H1 (cell line): ENCODE results near the gene ANKRD27. TPM values are rescaled to one million over a fixed set of nuclear protein-coding genes. Genes with fewer than 3 reads are reported as not detected.

Experiments
- CTCF ChIA-PET: fragments of 300-600 bp; sonication (Branson Sonifier 250); formaldehyde crosslinking; loops from one replicate; lab custom pipeline; 2021; ENCODE audit not compliant: partially characterized antibody; lab: Charles Lee
- POLR2A ChIA-PET: fragments of 300-600 bp; sonication (Branson Sonifier 250); formaldehyde crosslinking; loops from one replicate; lab custom pipeline; 2021; ENCODE audit warnings: inconsistent platforms; ENCODE audit not compliant: partially characterized antibody; lab: Charles Lee
- DNase-seq, 2 experiments: peaks; one replicate each; pipeline versions ENCODE4 v3.0.0 to v3.0.0-alpha.2; 2010 to 2022; ENCODE audit warnings: low spot score in 2 of 2, low read depth in 1 of 2, mixed read lengths in 1 of 2
- FAIRE-seq: peaks from 2 replicates; lab custom pipeline; 2011; peaks lifted over from hg19 to GRCh38; lab: Jason Lieb, UNC
- H2AFZ ChIP-seq: 2 replicates; pipeline ENCODE4 v1.8.1; 2012; ENCODE audit warnings: low read length, inconsistent platforms
- H2AK5ac ChIP-seq: 2 replicates; pipeline ENCODE4 v1.6.1; 2013; ENCODE audit warnings: low read depth, low read length
- H2BK120ac ChIP-seq: replicated peaks from 2 replicates; pipeline ENCODE3; 2013; ENCODE audit warnings: low read depth, low read length, inconsistent platforms
- H2BK12ac ChIP-seq: 2 replicates; pipeline ENCODE4 v1.6.1; 2013; ENCODE audit warnings: low read depth, low read length
- H2BK15ac ChIP-seq: 2 replicates; pipeline ENCODE4 v1.6.1; 2013; ENCODE audit warnings: low read length
- H2BK20ac ChIP-seq: 2 replicates; pipeline ENCODE4 v1.6.1; 2013; ENCODE audit warnings: low read length
- H2BK5ac ChIP-seq: 2 replicates; pipeline ENCODE4 v1.6.1; 2013; ENCODE audit warnings: low read depth, low read length
- H3K14ac ChIP-seq: 2 replicates; pipeline ENCODE4 v1.6.1; 2013; ENCODE audit warnings: inconsistent platforms; ENCODE audit not compliant: insufficient read length
- H3K18ac ChIP-seq: 2 replicates; pipeline ENCODE4 v1.6.1; 2013; ENCODE audit warnings: low read length; ENCODE audit errors: extremely low read depth
- H3K23ac ChIP-seq: 2 replicates; pipeline ENCODE4 v1.6.1; 2013; ENCODE audit warnings: inconsistent platforms; ENCODE audit not compliant: insufficient read length
- H3K23me2 ChIP-seq: 2 replicates; pipeline ENCODE4 v1.6.1; 2013; ENCODE audit warnings: low read depth, low read length
- H3K27ac ChIP-seq: 2 replicates; pipeline ENCODE4 v1.6.1; 2011; ENCODE audit warnings: low read depth, low read length, inconsistent platforms
- H3K27me3 ChIP-seq, 4 experiments: replicated peaks in 1 of 4; 1 replicate in 1 of 4; 2 replicates in 3 of 4; pipeline versions ENCODE4 v1.6.1 to v1.8.1; 2011 to 2013; ENCODE audit warnings: low read length in 3 of 4, mild to moderate bottlenecking in 3 of 4, inconsistent platforms in 2 of 4, mixed read lengths in 2 of 4, moderate library complexity in 1 of 4; ENCODE audit not compliant: control insufficient read depth in 3 of 4, insufficient read depth in 3 of 4; ENCODE audit errors: extremely low read depth in 1 of 4
- H3K36me3 ChIP-seq, 4 experiments: 2 replicates each; pipeline versions ENCODE4 v1.6.1 to v1.8.1; 2011 to 2013; ENCODE audit warnings: mild to moderate bottlenecking in 4 of 4, low read length in 3 of 4, moderate library complexity in 2 of 4, control low read depth in 1 of 4, inconsistent platforms in 1 of 4; ENCODE audit not compliant: insufficient read depth in 4 of 4, control insufficient read depth in 2 of 4
- H3K4ac ChIP-seq: replicated peaks from 2 replicates; pipeline ENCODE3; 2013; ENCODE audit warnings: low read length, low read depth, mixed read lengths, inconsistent platforms; ENCODE audit not compliant: insufficient read length
- H3K4me1 ChIP-seq, 4 experiments: replicated peaks in 1 of 4; 1 replicate in 1 of 4; 2 replicates in 3 of 4; pipeline versions ENCODE4 v1.6.1 to v1.8.1; 2011 to 2013; ENCODE audit warnings: low read length in 3 of 4, inconsistent platforms in 2 of 4, mixed read lengths in 1 of 4; ENCODE audit not compliant: insufficient read depth in 4 of 4, control insufficient read depth in 3 of 4
- H3K4me2 ChIP-seq, 2 experiments: 2 replicates each; pipeline versions ENCODE4 v1.6.1 to v1.8.1; 2011 to 2013; ENCODE audit warnings: low read depth in 2 of 2, low read length in 2 of 2, control low read depth in 1 of 2, inconsistent platforms in 1 of 2, mild to moderate bottlenecking in 1 of 2; ENCODE audit not compliant: insufficient read depth in 1 of 2
- H3K4me3 ChIP-seq, 4 experiments: fragments of 200-600, 300-600 bp in 1 of 4; sonication (generic), shearing (Covaris generic), sonication (Bioruptor Twin) in 1 of 4; 2 replicates each; pipeline versions ENCODE4 v1.5.1 to v1.8.1; 2011 to 2016; ENCODE audit warnings: low read length in 4 of 4, low read depth in 3 of 4, control low read depth in 2 of 4, inconsistent platforms in 2 of 4, mild to moderate bottlenecking in 2 of 4, mixed read lengths in 1 of 4, moderate library complexity in 1 of 4; ENCODE audit not compliant: insufficient read depth in 2 of 4; ENCODE audit errors: extremely low read depth in 1 of 4
- H3K56ac ChIP-seq: replicated peaks from 2 replicates; pipeline ENCODE3; 2013; ENCODE audit warnings: low read depth, mild to moderate bottlenecking, mixed read lengths, low read length, inconsistent platforms; ENCODE audit not compliant: insufficient read length
- H3K79me1 ChIP-seq: 2 replicates; pipeline ENCODE4 v1.6.1; 2013; ENCODE audit warnings: low read depth, low read length, control low read depth
- H3K79me2 ChIP-seq, 2 experiments: 2 replicates each; pipeline versions ENCODE4 v1.6.1 to v1.8.1; 2012 to 2013; ENCODE audit warnings: low read length in 2 of 2, mild to moderate bottlenecking in 2 of 2, inconsistent platforms in 1 of 2; ENCODE audit not compliant: insufficient read depth in 2 of 2, control insufficient read depth in 1 of 2
- H3K9ac ChIP-seq, 4 experiments: replicated peaks in 1 of 4; 1 replicate in 1 of 4; 2 replicates in 3 of 4; pipeline versions ENCODE4 v1.6.1 to v1.8.1; 2011 to 2013; ENCODE audit warnings: low read depth in 3 of 4, low read length in 3 of 4, control low read depth in 2 of 4, mild to moderate bottlenecking in 2 of 4, moderate library complexity in 2 of 4, inconsistent platforms in 1 of 4; ENCODE audit errors: extremely low read depth in 1 of 4
- H3K9me3 ChIP-seq, 2 experiments: 2 replicates each; pipeline versions ENCODE4 v1.6.1 to v1.8.1; 2012 to 2013; ENCODE audit warnings: mild to moderate bottlenecking in 2 of 2, moderate library complexity in 2 of 2, control low read depth in 1 of 2, inconsistent platforms in 1 of 2, low read depth in 1 of 2, low read length in 1 of 2, mixed read lengths in 1 of 2; ENCODE audit not compliant: insufficient read depth in 2 of 2
- H4K20me1 ChIP-seq, 2 experiments: replicated peaks in 1 of 2; 2 replicates each; pipeline versions ENCODE3 to v1.8.1; 2011 to 2013; ENCODE audit warnings: inconsistent platforms in 2 of 2, low read length in 2 of 2, mild to moderate bottlenecking in 1 of 2; ENCODE audit not compliant: insufficient read depth in 2 of 2, control insufficient read depth in 1 of 2
- H4K5ac ChIP-seq: 2 replicates; pipeline ENCODE4 v1.6.1; 2013; ENCODE audit warnings: low read length, low read depth, mixed read lengths, inconsistent platforms; ENCODE audit not compliant: insufficient read length
- H4K8ac ChIP-seq: 2 replicates; pipeline ENCODE4 v1.8.0; 2013; ENCODE audit warnings: mild to moderate bottlenecking, moderate library complexity, low read length, inconsistent platforms; ENCODE audit not compliant: insufficient read depth; ENCODE audit errors: extremely low read depth
- H4K91ac ChIP-seq: replicated peaks from 2 replicates; pipeline ENCODE3; 2013; ENCODE audit warnings: low read length, mixed read lengths, inconsistent platforms; ENCODE audit not compliant: insufficient read length
- ASH2L ChIP-seq: fragments of 200-600, 300-600 bp; sonication (generic); IDR thresholded peaks from one replicate; pipeline ENCODE4 v1.7.1; 2017; ENCODE audit warnings: low read length
- CTCF ChIP-seq, 3 experiments: IDR thresholded peaks; 1 replicate in 2 of 3; 2 replicates in 1 of 3; pipeline versions ENCODE4 v1.5.1 to v1.6.1; 2011; ENCODE audit warnings: low read length in 3 of 3, mild to moderate bottlenecking in 3 of 3, inconsistent platforms in 2 of 3, low read depth in 1 of 3, moderate library complexity in 1 of 3; ENCODE audit not compliant: insufficient read depth in 1 of 3; ENCODE audit errors: control extremely low read depth in 1 of 3
- RAD21 ChIP-seq, 2 experiments: IDR thresholded peaks in 1 of 2; conservative IDR thresholded peaks in 1 of 2; 2 replicates each; pipeline ENCODE4 v1.6.1; 2011; ENCODE audit warnings: low read depth in 2 of 2, low read length in 2 of 2, improper control_type of control experiment in 1 of 2, inconsistent platforms in 1 of 2, mild to moderate bottlenecking in 1 of 2, moderate library complexity in 1 of 2
- SAP30 ChIP-seq: fragments of 300-600 bp; sonication (generic); IDR thresholded peaks from 2 replicates; pipeline ENCODE4 v1.7.1; 2012; ENCODE audit warnings: low read length, moderate library complexity, mild to moderate bottlenecking, inconsistent platforms; ENCODE audit not compliant: insufficient read depth, insufficient replicate concordance
- ZNF274 ChIP-seq: IDR thresholded peaks from 2 replicates; pipeline ENCODE4 v1.7.0; 2012; ENCODE audit warnings: low read length, borderline replicate concordance; ENCODE audit errors: extremely low read depth
- WGBS, 2 experiments: shearing (Covaris generic) in 1 of 2; methylation state at CpG; one replicate each; pipeline versions ENCODE4 v1.1.6 to v1.1.7; 2013 to 2015; ENCODE audit warnings: low lambda C conversion rate in 2 of 2, mixed read lengths in 2 of 2, inconsistent platforms in 1 of 2, low coverage in 1 of 2, missing lambda C conversion rate in 1 of 2; ENCODE audit not compliant: insufficient replicate concordance in 2 of 2, insufficient coverage in 1 of 2, insufficient read length in 1 of 2; ENCODE audit errors: extremely low coverage in 1 of 2, missing lambda C conversion rate in 1 of 2; 5-methylcytosine and 5-hydroxymethylcytosine counted together
- polyA plus RNA-seq, 7 experiments: library from polyadenylated mRNA; depleted of rRNA in 3 of 7; stranded (reverse) in 5 of 7; unstranded in 2 of 7; fragments of >200 nt in 5 of 7; fragments of 200-250 nt in 2 of 7; gene quantifications; 1 replicate in 5 of 7; 2 replicates in 1 of 7; 4 replicates in 1 of 7; pipeline versions ENCODE4 v1.2.1 to v1.2.3, GENCODE V29; 2011 to 2013; ENCODE audit warnings: missing spikeins in 2 of 7, mixed read lengths in 2 of 7
- total RNA-seq: library from RNA; stranded (reverse); fragmentation: NEBNext Ultra II Directional; extraction: Animal tissue kit (Norgen Biotek cat#: 25700); gene quantifications from 2 replicates; pipeline ENCODE4 v1.2.1, GENCODE V29; 2021

The ANKRD27 gene
- total and polyA plus RNA-seq, 2 of the 8 experiments (the other 6 are each of a cell fraction or from before 2014, with no cell fraction given), result 27.9 to 55.7 TPM

- Histone ChIP-seq H3K23ac (no peak overlapping the region), H2BK12ac (no peak overlapping the region), H3K23me2 (no peaks in the 10 kb centered on the region), H3K4ac (no peak overlapping the region), H2AK5ac (no peak overlapping the region), H3K4me2 (no peak overlapping the region), H4K8ac (no peak overlapping the region), H3K4me1 (no peaks in the 10 kb centered on the region), H4K91ac (no peak overlapping the region), H3K79me2 (no peaks in the 10 kb centered on the region), H3K56ac (no peak overlapping the region), H2BK120ac (no peak overlapping the region), H3K27ac (no peak overlapping the region), H4K20me1 (peaks cover 0 to 1% of the 10 kb centered on the region in 2 experiments), H3K18ac (no peak overlapping the region), H3K9ac (no peak overlapping the region), H3K27me3 (no peaks in the 10 kb centered on the region), H3K14ac (no peak overlapping the region), H4K5ac (no peak overlapping the region), H2BK15ac (no peak overlapping the region), H3K9me3 (no peaks in the 10 kb centered on the region), H3K36me3 (peaks cover 7 to 62% (median 41%) of the 10 kb centered on the region in 4 experiments; a peak in 7 of 8 replicates), H2AFZ (no peak overlapping the region), H3K4me3 (no peak overlapping the region), H2BK20ac (no peak overlapping the region), H3K79me1 (no peaks in the 10 kb centered on the region), H2BK5ac (no peak overlapping the region)
- FAIRE-seq (peak; percentile 66), DNase-seq (no peak)
- TF ChIP-seq CTCF (IDR thresholded peaks at IDR 0.05; ENCODE audit: control extremely low read depth in 1 of 3, insufficient read depth in 1 of 3, low read depth in 1 of 3, low read length in 3 of 3) (peak in 2 of 3 experiments; percentile 50 to 76; a peak in 3 of 4 replicates), ZNF274 (no peak), RAD21 (IDR thresholded peaks at IDR 0.05 in 1 of 2, conservative IDR thresholded peaks at IDR 0.05 in 1 of 2; ENCODE audit: low read depth in 2 of 2, low read length in 2 of 2) (peak; percentile 36 to 53), SAP30 (no peak), ASH2L (no peak)
- 74% methylated on average over 2 of the region's 2 CpGs; no CpG with 5 or more reads in 1 of the 2 experiments for WGBS, 2 experiments
- ChIA-PET POLR2A (no interaction called here), CTCF (interaction anchor here (0.9 to 1.5 kb wide), 4 partner anchors 14 to 48 kb away, joined by 4 to 6 read pairs (median 4); no protein-coding TSS in a partner anchor)
Measured at GRCh38 chr19:32599736-32600157, 75.2 kb downstream of the ANKRD27 start.
